HCT116 (cell line): ENCODE data around the gene ARPC1A. TPM values are rescaled to one million over a fixed set of nuclear protein-coding genes. Genes with fewer than 3 reads are reported as not detected.
A peak's percentile ranks its signal among the peaks of the same experiment; 100 is the strongest.

Experiments used
- ATAC-seq: fragments of 200-7000 bp; cut with Tn5 transposase; 2 replicates; pipeline ENCODE4 v1.9.1; 2020; ENCODE audit warnings: mild to moderate bottlenecking, moderate library complexity
- BruUV-seq: library from RNA; stranded (reverse); fragments of 400-500 nt; replicated peaks from 2 replicates; lab custom pipeline; 2021; lab: Mats Ljungman, UMichigan
- CTCF ChIA-PET: fragments of 300-600 bp; sonication (Branson Sonifier 250); formaldehyde crosslinking; loops from one replicate; lab custom pipeline; 2021; ENCODE audit warnings: antibody characterized with exemption; lab: Charles Lee
- POLR2A ChIA-PET: fragments of 300-600, 350-600 bp; sonication (Branson Sonifier 250); formaldehyde crosslinking; loops from one replicate; lab custom pipeline; 2021; ENCODE audit warnings: antibody characterized with exemption; lab: Charles Lee
- RAD21 ChIA-PET, 2 experiments: fragments of 300-600 bp; sonication (Branson Sonifier 250); formaldehyde crosslinking; loops; one replicate each; lab custom pipeline; 2023; ENCODE audit warnings: low total read pairs in 2 of 2; ENCODE audit not compliant: uncharacterized antibody in 2 of 2, unreplicated experiment in 2 of 2, low non-redundant PET in 1 of 2; lab: Charles Lee
- DNase-seq: peaks from one replicate; pipeline ENCODE4 v3.0.0-alpha.2; 2010; ENCODE audit warnings: low read depth, low spot score
- H2AFZ ChIP-seq: fragments of 200-600 bp; shearing (Covaris generic), sonication (generic); 2 replicates; pipeline ENCODE4 v1.6.1; 2017; ENCODE audit warnings: low read depth, mixed run types, mixed read lengths, antibody characterized with exemption, low read length; ENCODE audit not compliant: poor library complexity, severe bottlenecking
- H3K27ac ChIP-seq: 2 replicates; pipeline ENCODE4 v1.5.1; 2012; ENCODE audit warnings: low read depth, low read length
- H3K27me3 ChIP-seq: fragments of 200-600 bp; sonication (generic); 2 replicates; pipeline ENCODE4 v1.6.1; 2016; ENCODE audit warnings: mixed run types, low read length, mixed read lengths; ENCODE audit not compliant: insufficient read depth
- H3K36me3 ChIP-seq, 2 experiments: fragments of 200-500 bp in 1 of 2; fragments of 200-600 bp in 1 of 2; sonication (Bioruptor generic) in 1 of 2; sonication (generic) in 1 of 2; 2 replicates each; pipeline versions ENCODE4 v1.5.1 to v1.6.1; 2014 to 2016; ENCODE audit warnings: low read length in 2 of 2, inconsistent platforms in 1 of 2, mixed read lengths in 1 of 2, mixed run types in 1 of 2; ENCODE audit not compliant: insufficient read depth in 2 of 2, control insufficient read depth in 1 of 2
- H3K4me1 ChIP-seq, 2 experiments: fragments of 200-600 bp in 1 of 2; sonication (generic) in 1 of 2; 2 replicates each; pipeline versions ENCODE4 v1.5.1 to v1.6.1; 2012 to 2017; ENCODE audit warnings: low read length in 2 of 2, inconsistent platforms in 1 of 2, mild to moderate bottlenecking in 1 of 2, mixed read lengths in 1 of 2, mixed run types in 1 of 2, moderate library complexity in 1 of 2; ENCODE audit not compliant: insufficient read depth in 2 of 2, control insufficient read depth in 1 of 2
- H3K4me2 ChIP-seq: fragments of 200-600 bp; sonication (generic); 2 replicates; pipeline ENCODE4 v1.6.1; 2017; ENCODE audit warnings: mixed run types, low read length, mixed read lengths
- H3K4me3 ChIP-seq, 2 experiments: fragments of 200-600 bp in 1 of 2; sonication (generic) in 1 of 2; replicated peaks in 1 of 2; 2 replicates each; pipeline ENCODE4 v1.5.1; 2011 to 2016; ENCODE audit warnings: low read length in 2 of 2, control low read depth in 1 of 2, low read depth in 1 of 2, mild to moderate bottlenecking in 1 of 2, mixed read lengths in 1 of 2, mixed run types in 1 of 2
- H3K79me2 ChIP-seq: fragments of 200-600 bp; sonication (generic); 2 replicates; pipeline ENCODE4 v1.6.1; 2017; ENCODE audit warnings: mild to moderate bottlenecking, mixed run types, low read length, moderate library complexity, mixed read lengths; ENCODE audit not compliant: insufficient read depth
- H3K9ac ChIP-seq: fragments of 200-600 bp; sonication (generic); 2 replicates; pipeline ENCODE4 v1.6.1; 2016; ENCODE audit warnings: low read length, mixed read lengths
- H3K9me2 ChIP-seq: fragments of 200-600 bp; sonication (generic), shearing (Covaris generic); 2 replicates; pipeline ENCODE4 v1.6.1; 2017; ENCODE audit warnings: mixed run types, mild to moderate bottlenecking, moderate library complexity; ENCODE audit not compliant: insufficient read depth
- H3K9me3 ChIP-seq, 2 experiments: fragments of 200-500 bp in 1 of 2; fragments of 200-600 bp in 1 of 2; sonication (Bioruptor generic) in 1 of 2; sonication (generic) in 1 of 2; 2 replicates each; pipeline ENCODE4 v1.6.1; 2014 to 2017; ENCODE audit warnings: low read length in 2 of 2, mixed read lengths in 2 of 2, inconsistent platforms in 1 of 2, low read depth in 1 of 2, mild to moderate bottlenecking in 1 of 2, mixed run types in 1 of 2, moderate library complexity in 1 of 2; ENCODE audit not compliant: control insufficient read depth in 1 of 2, insufficient read depth in 1 of 2
- H4K20me1 ChIP-seq: fragments of 200-600 bp; sonication (generic), shearing (Covaris generic); 2 replicates; pipeline ENCODE4 v1.6.1; 2017; ENCODE audit warnings: mixed run types, mild to moderate bottlenecking, moderate library complexity; ENCODE audit not compliant: insufficient read depth
- ATF3 ChIP-seq: IDR thresholded peaks from 2 replicates; pipeline ENCODE4 v1.6.1; 2012
- CBX3 ChIP-seq: IDR thresholded peaks from 2 replicates; pipeline ENCODE4 v1.6.1; 2012; ENCODE audit warnings: low read depth
- CTCF ChIP-seq, 3 experiments: fragments of 200-600 bp in 1 of 3; sonication (generic) in 1 of 3; IDR thresholded peaks in 2 of 3; conservative IDR thresholded peaks in 1 of 3; 2 replicates each; pipeline ENCODE4 v1.5.1; 2012 to 2017; ENCODE audit warnings: low read depth in 2 of 3, low read length in 2 of 3, antibody characterized with exemption in 1 of 3, borderline replicate concordance in 1 of 3, control low read depth in 1 of 3, mild to moderate bottlenecking in 1 of 3, mixed read lengths in 1 of 3, mixed run types in 1 of 3, moderate library complexity in 1 of 3; ENCODE audit not compliant: insufficient read depth in 1 of 3
- ELF1 ChIP-seq: IDR thresholded peaks from 2 replicates; pipeline ENCODE4 v1.6.1; 2012; ENCODE audit warnings: low read depth, borderline replicate concordance
- EZH2phosphoT487 ChIP-seq: fragments of 200-600 bp; IDR thresholded peaks from 2 replicates; pipeline ENCODE4 v1.6.1; 2018; ENCODE audit warnings: antibody characterized with exemption, borderline replicate concordance
- FOSL1 ChIP-seq: IDR thresholded peaks from 2 replicates; pipeline ENCODE4 v1.6.1; 2012; ENCODE audit warnings: low read depth
- RAD21 ChIP-seq: IDR thresholded peaks from 2 replicates; pipeline ENCODE4 v1.6.1; 2012; ENCODE audit warnings: low read depth, mild to moderate bottlenecking
- intact Hi-C: fragments of 100-400 bp; cut with micrococcal nuclease; formaldehyde crosslinking; loops from 2 replicates; pipeline ENCODE4 v1.10.0; 2022
- total RNA-seq: library from RNA; stranded (reverse); gene quantifications from one replicate; pipeline ENCODE4 v1.2.1, GENCODE V29; 2021; ENCODE audit not compliant: unreplicated experiment
- TF ChIP-seq, protein P1 (sequence below): IDR thresholded peaks from 2 replicates; pipeline ENCODE4 v1.6.1; 2012; ENCODE audit warnings: low read depth

ARPC1A gene
- total RNA-seq, 1 experiment from 2014 or later = 250 TPM

GRCh38 chr7:99310004-99310403 lies 15.7 kb upstream of the ARPC1A start (continued):
- no peak for TF ChIP-seq EZH2phosphoT487
- TF ChIP-seq ATF3 = no peak
- TF ChIP-seq, protein P1, sequence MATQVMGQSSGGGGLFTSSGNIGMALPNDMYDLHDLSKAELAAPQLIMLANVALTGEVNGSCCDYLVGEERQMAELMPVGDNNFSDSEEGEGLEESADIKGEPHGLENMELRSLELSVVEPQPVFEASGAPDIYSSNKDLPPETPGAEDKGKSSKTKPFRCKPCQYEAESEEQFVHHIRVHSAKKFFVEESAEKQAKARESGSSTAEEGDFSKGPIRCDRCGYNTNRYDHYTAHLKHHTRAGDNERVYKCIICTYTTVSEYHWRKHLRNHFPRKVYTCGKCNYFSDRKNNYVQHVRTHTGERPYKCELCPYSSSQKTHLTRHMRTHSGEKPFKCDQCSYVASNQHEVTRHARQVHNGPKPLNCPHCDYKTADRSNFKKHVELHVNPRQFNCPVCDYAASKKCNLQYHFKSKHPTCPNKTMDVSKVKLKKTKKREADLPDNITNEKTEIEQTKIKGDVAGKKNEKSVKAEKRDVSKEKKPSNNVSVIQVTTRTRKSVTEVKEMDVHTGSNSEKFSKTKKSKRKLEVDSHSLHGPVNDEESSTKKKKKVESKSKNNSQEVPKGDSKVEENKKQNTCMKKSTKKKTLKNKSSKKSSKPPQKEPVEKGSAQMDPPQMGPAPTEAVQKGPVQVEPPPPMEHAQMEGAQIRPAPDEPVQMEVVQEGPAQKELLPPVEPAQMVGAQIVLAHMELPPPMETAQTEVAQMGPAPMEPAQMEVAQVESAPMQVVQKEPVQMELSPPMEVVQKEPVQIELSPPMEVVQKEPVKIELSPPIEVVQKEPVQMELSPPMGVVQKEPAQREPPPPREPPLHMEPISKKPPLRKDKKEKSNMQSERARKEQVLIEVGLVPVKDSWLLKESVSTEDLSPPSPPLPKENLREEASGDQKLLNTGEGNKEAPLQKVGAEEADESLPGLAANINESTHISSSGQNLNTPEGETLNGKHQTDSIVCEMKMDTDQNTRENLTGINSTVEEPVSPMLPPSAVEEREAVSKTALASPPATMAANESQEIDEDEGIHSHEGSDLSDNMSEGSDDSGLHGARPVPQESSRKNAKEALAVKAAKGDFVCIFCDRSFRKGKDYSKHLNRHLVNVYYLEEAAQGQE = no peak
- TF ChIP-seq, all 23 proteins: peak for 0

GRCh38 chr7:99311702-99312101 lies 14.0 kb upstream of the ARPC1A start:
- POLR2A ChIA-PET = no interaction called here
- intact Hi-C loops = no loop called here

More at GRCh38 chr7:99311702-99312101, 14.0 kb upstream of the ARPC1A start:
- ChIA-PET CTCF (interaction anchor here (1.4 kb wide), 1 partner anchor 9 kb away, joined by 3 read pairs; no protein-coding TSS in a partner anchor), RAD21 (no interaction called here)
- H3K4me2 ChIP-seq = no peak overlapping the region
- H3K79me2 ChIP-seq = no peaks in the 10 kb centered on the region
- no peak overlapping the region for H2AFZ ChIP-seq
- H3K9me3 ChIP-seq = peaks cover 3 to 4% of the 10 kb centered on the region in 2 experiments; a peak in 1 of 4 replicates
- no peaks in the 10 kb centered on the region for H4K20me1 ChIP-seq
- no peaks in the 10 kb centered on the region for H3K27me3 ChIP-seq
- TF ChIP-seq RAD21 (peak; percentile 50), CTCF (IDR thresholded peaks at IDR 0.05 in 2 of 3, conservative IDR thresholded peaks at IDR 0.05 in 1 of 3; ENCODE audit: borderline replicate concordance in 1 of 3, insufficient read depth in 1 of 3, low read depth in 2 of 3, low read length in 2 of 3) (peak in 1 of 3 experiments; percentile 3; a peak in 1 of 6 replicates), FOSL1 (no peak), ELF1 (no peak), CBX3 (no peak)
- H3K9me2 ChIP-seq = no peaks in the 10 kb centered on the region
- no peaks in the 10 kb centered on the region for H3K36me3 ChIP-seq
- peaks cover 0 to 16% of the 10 kb centered on the region in 2 experiments; a peak in 2 of 4 replicates for H3K4me1 ChIP-seq
- no peak overlapping the region for H3K27ac ChIP-seq
- BruUV-seq = no TSS peak
- H3K9ac ChIP-seq = no peak overlapping the region
- no peak for ATAC-seq
- no peak overlapping the region for H3K4me3 ChIP-seq
- DNase-seq = no peak
